Activated T-helper 1 cell treated with anti-CD3 and anti-CD28 coated beads, Interleukin-12 subunit alpha, Interleukin-12 subunit beta, Interleukin-2, Interleukin-4 antibody, amounts not matched to agents 30 ng/mL and 10 ng/mL and 1 ng/mL, durations not matched to agents 14 hours and 24 hours and 36 hours (primary cell): ENCODE measurements around the gene ERAL1. TPM values are rescaled to one million over a fixed set of nuclear protein-coding genes. Genes with fewer than 3 reads are reported as not detected.
"Not testable (repeated sequence)": the region's sequence is repeated elsewhere in the genome, so short reads cannot be mapped to it uniquely, and the experiment has no call there.

ENCODE experiments used
- DNase-seq: peaks from one replicate; pipeline ENCODE4 v3.0.0; 2021; ENCODE audit warnings: low spot score
- H3K27ac Mint-ChIP-seq: one replicate; pipeline ENCODE4 v1.8.0; 2021; ENCODE audit warnings: mild to moderate bottlenecking, mixed read lengths
- H3K27me3 Mint-ChIP-seq: one replicate; pipeline ENCODE4 v1.8.0; 2022; ENCODE audit warnings: mild to moderate bottlenecking, moderate library complexity, mixed read lengths; ENCODE audit not compliant: insufficient read depth
- H3K36me3 Mint-ChIP-seq: one replicate; pipeline ENCODE4 v1.8.0; 2021; ENCODE audit warnings: low read depth, mixed read lengths
- H3K4me1 Mint-ChIP-seq: one replicate; pipeline ENCODE4 v1.8.0; 2021; ENCODE audit warnings: low read depth, mixed read lengths
- H3K4me3 Mint-ChIP-seq: one replicate; pipeline ENCODE4 v1.8.0; 2021; ENCODE audit warnings: mild to moderate bottlenecking, moderate library complexity, mixed read lengths
- H3K9me3 Mint-ChIP-seq: one replicate; pipeline ENCODE4 v1.8.0; 2021; ENCODE audit warnings: mixed read lengths
- intact Hi-C: fragments of 100-400 bp; cut with micrococcal nuclease; formaldehyde crosslinking; loops from one replicate; pipeline ENCODE4 v1.15.1; 2024
- total RNA-seq: library from RNA; stranded (reverse); gene quantifications from 2 replicates; pipeline ENCODE4 v1.2.3, GENCODE V29; 2022

Gene ERAL1
- total RNA-seq, 1 donor from 2014 or later, result 61.5 TPM

DNA sequence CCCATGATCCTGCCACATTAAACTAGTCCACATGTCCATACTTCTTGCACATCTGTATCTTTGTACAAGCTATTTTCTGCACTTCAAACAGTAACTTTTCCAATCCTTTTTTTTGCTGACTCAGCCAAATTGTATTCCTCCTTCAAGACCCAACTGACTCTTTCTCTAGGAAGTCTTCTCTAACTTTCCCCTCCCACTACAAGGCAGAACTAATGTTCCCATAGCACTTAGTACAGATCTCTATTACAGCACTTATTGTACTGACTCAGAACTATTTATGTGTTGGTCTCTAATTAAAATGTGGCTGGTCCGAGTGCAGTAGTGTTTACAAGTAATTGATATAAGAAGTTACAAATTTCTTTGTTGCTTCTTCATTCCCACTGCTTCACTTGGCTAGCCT, 20.4 kb upstream of the ERAL1 start:
- peaks cover 19% of the 10 kb centered on the region for H3K36me3 Mint-ChIP-seq

DNA sequence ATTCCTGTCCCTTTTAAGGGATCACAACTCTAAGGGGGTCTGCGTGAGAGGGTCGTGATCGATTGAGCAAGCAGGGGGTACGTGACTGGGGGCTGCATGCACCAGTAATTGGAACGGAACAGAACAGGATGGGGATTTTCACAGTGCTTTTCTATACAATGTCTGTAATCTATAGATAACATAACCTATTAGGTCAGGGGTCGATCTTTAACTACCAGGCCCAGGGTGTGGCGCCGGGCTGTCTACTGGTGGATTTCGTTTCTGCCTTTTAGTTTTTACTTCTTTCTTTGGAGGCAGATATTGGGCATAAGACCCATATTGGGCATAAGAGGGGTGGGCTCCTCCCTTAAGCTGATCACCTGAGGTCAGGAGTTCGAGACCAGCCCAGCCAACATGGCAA, 18.3 kb upstream of the ERAL1 start:
- H3K27me3 Mint-ChIP-seq, intact Hi-C loops, H3K9me3 Mint-ChIP-seq, H3K4me3 Mint-ChIP-seq, H3K27ac Mint-ChIP-seq, DNase-seq: not testable (repeated sequence)
- Mint-ChIP-seq H3K4me1 (peaks cover 31% of the 10 kb centered on the region), H3K36me3 (peaks cover 15% of the 10 kb centered on the region)

More for the DNA sequence above, 20.4 kb upstream of the ERAL1 start:
- DNase-seq, result no peak
- Mint-ChIP-seq H3K9me3 (no peaks in the 10 kb centered on the region), H3K4me3 (no peak overlapping the region), H3K27me3 (no peaks in the 10 kb centered on the region), H3K27ac (no peak overlapping the region), H3K4me1 (peaks cover 19% of the 10 kb centered on the region)
- intact Hi-C loops, result no loop called here

DNA sequence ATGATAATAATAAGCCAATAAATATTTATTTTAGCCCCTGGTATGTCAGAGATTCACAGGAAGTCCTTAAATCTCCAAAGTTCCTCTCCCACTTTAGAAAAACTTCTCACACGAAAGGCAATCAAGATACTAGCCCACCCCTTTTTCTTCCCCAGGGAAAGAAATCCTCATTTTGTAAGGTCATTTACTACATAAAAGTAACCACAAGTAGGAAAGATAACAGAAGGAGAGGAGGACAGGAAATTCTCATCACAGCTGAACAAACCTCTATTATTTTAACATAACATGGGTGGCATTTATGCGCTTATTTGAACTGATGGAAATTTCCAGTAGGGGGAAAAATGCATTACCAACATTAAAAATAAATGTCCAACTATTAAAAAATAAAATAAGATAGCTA, 15.6 kb upstream of the ERAL1 start:
- no peak overlapping the region for H3K27ac Mint-ChIP-seq
- intact Hi-C loops, result no loop called here

DNA sequence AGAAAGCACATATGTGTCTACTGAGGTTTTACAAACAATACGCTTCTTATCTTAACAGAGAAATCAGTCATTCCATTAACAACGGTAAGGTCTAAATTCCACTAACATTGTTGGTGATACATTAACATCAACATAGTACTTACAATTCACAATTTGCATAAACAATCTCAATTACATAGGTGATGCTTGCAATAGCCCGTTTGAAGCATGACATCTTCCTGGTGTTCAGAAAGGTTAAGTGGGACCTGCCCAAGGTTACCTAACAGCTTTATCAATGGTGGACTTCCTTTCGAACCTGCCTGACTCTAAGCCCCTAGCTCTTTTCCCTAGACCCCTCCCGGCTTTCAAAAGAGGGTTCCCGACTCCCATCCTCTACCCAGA, 12.9 kb upstream of the ERAL1 start:
- H3K9me3 Mint-ChIP-seq, result no peaks in the 10 kb centered on the region
- no peaks in the 10 kb centered on the region for H3K27me3 Mint-ChIP-seq
- intact Hi-C loops, result loop anchor here (1.0 to 2.0 kb wide), 6 partner anchors 12 to 113 kb away; partner anchors contain the start of genes FLOT2 and PHF12
- H3K4me3 Mint-ChIP-seq, result peak overlapping the region; percentile 97
- peaks cover 3% of the 10 kb centered on the region for H3K36me3 Mint-ChIP-seq
- peaks cover 24% of the 10 kb centered on the region for H3K4me1 Mint-ChIP-seq
- H3K27ac Mint-ChIP-seq, result peak overlapping the region; percentile 95
- no peak for DNase-seq

More for the DNA sequence above, 15.6 kb upstream of the ERAL1 start:
- H3K4me1 Mint-ChIP-seq, result peaks cover 32% of the 10 kb centered on the region
- peaks cover 9% of the 10 kb centered on the region for H3K36me3 Mint-ChIP-seq
- no peak for DNase-seq
- no peaks in the 10 kb centered on the region for H3K27me3 Mint-ChIP-seq
- no peaks in the 10 kb centered on the region for H3K9me3 Mint-ChIP-seq
- no peak overlapping the region for H3K4me3 Mint-ChIP-seq

DNA sequence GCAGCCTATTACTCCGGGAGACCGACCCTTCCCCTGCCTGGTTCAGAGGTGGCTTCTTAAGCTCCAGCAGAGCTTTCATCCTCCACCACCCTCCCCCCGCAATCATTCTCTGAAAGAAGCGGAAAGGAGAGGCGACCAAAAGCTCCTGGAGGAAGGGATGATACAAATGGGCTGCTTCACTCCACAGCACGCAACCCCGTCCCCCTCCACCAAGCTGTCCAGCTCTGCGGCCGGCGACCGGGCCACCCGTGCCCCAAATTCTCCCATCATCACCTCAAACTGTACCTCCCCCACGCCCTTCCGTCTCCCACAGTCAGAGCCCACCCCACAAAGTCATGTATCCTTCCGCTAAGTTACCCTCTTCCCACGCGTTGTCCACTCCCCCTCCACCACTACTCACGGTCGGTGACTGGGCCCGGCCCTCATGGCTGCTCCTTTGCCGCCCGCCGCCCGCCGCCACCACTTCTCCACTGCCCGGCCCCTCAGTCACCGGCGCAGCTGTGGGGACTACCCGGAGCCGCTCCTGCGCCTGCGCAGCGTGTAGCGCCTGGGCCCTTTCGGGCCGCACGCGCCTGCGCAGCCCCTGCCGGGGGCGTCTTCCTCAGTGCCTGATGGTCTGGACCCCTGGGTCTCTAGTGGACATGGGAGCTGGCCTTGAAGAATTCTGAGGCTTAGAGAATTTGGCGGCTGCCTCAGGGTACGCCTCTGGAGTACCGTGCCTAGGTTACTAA, 12.4 kb upstream of the ERAL1 start, which contains the start of gene FAM222B:
FAM222B (minus strand) TSS at position 509 of the 731 bp plus-strand sequence. CDS start 76,123 bp downstream, outside the sequence.
- DNase-seq, result peak; percentile 85
- Mint-ChIP-seq H3K4me1 (peaks cover 24% of the 10 kb centered on the region), H3K27ac (peak within 1 kb of the TSS; percentile 95), H3K36me3 (peaks cover 3% of the 10 kb centered on the region), H3K27me3 (no peaks in the 10 kb centered on the region), H3K9me3 (no peaks in the 10 kb centered on the region), H3K4me3 (peak within 1 kb of the TSS; percentile 97)
- intact Hi-C loops, result loop anchor here (1.0 to 2.0 kb wide), 6 partner anchors 12 to 113 kb away; partner anchors contain the start of genes FLOT2 and PHF12

DNA sequence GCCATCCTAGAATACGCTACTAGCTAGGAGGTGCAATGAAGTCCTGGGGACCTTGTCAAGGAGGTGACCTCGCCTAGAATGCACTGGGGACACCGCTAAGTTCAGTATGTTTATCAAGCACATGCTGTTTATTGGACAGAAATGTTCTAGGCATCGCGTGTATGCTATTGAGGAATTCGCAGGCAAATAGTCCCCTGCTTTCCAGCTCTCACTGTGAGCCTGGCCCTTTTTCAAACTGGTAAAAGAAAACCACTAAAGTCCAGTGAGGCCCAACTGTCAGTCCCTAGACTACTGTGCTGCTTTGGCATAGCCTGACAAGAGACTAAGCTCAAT, 11.0 kb upstream of the ERAL1 start:
- no peak overlapping the region for H3K27ac Mint-ChIP-seq
- no peak for DNase-seq
- intact Hi-C loops, result loop anchor here (2.0 kb wide), 2 partner anchors 81 to 107 kb away; partner anchors contain the start of gene PHF12
- H3K4me1 Mint-ChIP-seq, result peaks cover 24% of the 10 kb centered on the region
- peaks cover 3% of the 10 kb centered on the region for H3K36me3 Mint-ChIP-seq
- H3K27me3 Mint-ChIP-seq, result no peaks in the 10 kb centered on the region
- no peaks in the 10 kb centered on the region for H3K9me3 Mint-ChIP-seq
- peak overlapping the region; percentile 56 for H3K4me3 Mint-ChIP-seq

DNA sequence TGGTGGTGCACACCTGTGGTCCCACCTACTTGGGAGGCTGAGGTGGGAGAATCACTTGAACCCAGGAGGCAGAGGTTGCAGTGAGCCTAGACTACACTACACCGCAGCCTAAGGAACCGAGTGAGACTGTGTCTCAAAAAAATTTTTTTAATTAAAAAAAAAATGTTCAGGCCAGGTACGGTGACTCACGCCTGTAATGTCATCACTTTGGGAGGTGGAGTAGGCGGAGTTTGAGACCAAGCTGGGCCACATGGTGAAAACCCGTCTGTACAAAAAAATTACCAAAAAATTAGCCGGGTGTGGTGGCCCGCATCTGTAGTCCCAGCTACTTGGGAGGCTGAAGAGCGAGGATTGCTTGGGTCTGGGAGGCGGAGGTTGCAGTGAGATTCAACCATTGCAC, 8.6 kb upstream of the ERAL1 start:
- Mint-ChIP-seq H3K27me3 (no peaks in the 10 kb centered on the region), H3K36me3 (peaks cover 3% of the 10 kb centered on the region), H3K9me3 (no peaks in the 10 kb centered on the region), H3K27ac (no peak overlapping the region), H3K4me3 (no peak overlapping the region), H3K4me1 (peaks cover 13% of the 10 kb centered on the region)
- intact Hi-C loops, result no loop called here
- no peak for DNase-seq

DNA sequence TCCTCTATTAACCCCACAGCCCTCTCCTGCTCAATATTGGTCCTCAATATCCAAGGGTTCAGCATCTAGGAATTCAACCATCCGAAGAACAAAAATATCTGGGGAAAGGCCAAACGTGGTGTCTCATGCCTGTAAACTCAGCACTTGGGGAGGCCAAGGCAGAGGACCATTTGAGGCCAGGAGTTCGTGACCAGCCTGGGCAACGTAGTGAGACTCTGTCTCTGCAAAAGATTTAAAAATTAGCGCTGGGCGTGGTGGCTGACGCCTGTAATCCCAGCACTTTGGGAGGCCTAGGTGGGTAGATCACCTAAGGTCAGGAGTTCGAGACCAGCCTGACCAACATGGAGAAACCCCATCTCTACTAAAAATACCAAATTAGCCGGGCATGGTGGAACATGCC, 8.1 kb upstream of the ERAL1 start:
- H3K27ac Mint-ChIP-seq, H3K9me3 Mint-ChIP-seq, H3K27me3 Mint-ChIP-seq, intact Hi-C loops, H3K36me3 Mint-ChIP-seq, H3K4me3 Mint-ChIP-seq, DNase-seq: not testable (repeated sequence)
- H3K4me1 Mint-ChIP-seq, result peaks cover 10% of the 10 kb centered on the region

DNA sequence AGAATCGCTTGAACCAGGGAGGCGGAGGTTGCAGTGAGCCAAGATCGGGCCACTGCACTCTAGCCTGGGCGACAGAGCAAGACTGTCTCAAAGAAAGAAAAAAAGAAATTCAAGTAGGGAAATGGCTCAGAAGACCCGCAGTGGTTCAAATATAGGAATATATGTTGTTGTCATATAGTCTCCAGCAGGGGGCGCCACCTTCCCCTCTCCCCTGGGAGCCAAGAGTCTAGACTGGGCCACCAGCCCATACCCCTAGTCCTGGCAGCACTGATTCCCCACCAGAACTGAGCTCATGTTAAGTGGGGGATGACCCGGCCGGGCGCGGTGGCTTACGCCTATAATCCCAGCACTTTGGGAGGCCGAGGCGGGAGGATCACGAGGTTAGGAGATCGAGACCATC, 6.1 kb upstream of the ERAL1 start:
- DNase-seq, result peak; percentile 34
- H3K27me3 Mint-ChIP-seq, H3K9me3 Mint-ChIP-seq, H3K4me3 Mint-ChIP-seq, H3K27ac Mint-ChIP-seq, H3K36me3 Mint-ChIP-seq, H3K4me1 Mint-ChIP-seq: not testable (repeated sequence)
- intact Hi-C loops, result loop anchor here (1.0 kb wide), 1 partner anchor 68 kb away; no protein-coding TSS in a partner anchor

DNA sequence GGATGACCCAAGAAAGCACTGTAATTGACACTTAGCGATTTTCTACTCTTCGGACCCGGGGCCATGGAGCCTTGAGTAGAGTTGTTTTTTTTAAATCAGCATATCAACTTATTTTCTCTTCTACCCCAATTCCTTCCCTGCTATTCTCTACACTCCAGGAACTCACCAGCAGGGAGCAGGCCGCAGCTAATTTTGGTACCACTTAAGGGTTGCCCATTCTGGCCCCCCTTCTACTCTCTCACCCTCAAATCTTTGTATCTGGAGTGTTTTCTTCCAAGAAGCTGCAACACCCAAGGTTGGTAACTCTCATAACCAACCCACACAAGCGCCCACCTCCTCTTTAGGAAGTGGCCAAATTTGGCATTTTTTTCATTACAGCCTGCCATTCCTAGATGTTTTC, 5.5 kb upstream of the ERAL1 start:
- Mint-ChIP-seq H3K27ac (no peak overlapping the region), H3K4me3 (no peak overlapping the region), H3K36me3 (no peaks in the 10 kb centered on the region), H3K9me3 (no peaks in the 10 kb centered on the region), H3K27me3 (no peaks in the 10 kb centered on the region), H3K4me1 (peaks cover 4% of the 10 kb centered on the region)
- intact Hi-C loops, result no loop called here
- DNase-seq, result no peak

DNA sequence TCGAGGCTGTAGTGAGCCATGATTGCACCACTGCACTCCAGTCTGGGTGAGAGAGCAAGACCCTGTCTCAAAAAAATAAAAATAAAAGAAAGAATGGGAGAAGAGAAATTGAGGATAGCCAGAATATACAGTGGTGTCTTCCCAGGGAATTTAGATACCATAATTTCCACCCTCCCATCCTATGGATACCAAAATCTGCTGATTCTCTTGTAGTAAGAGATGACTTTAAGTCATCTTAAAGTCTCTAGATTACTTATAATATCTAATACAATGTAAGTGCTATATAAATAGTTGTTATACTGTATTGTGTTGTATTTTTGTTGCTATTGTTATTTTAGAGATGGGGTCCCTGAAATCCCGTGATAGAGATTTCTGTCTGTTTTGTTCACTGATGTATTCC, 1.5 kb upstream of the ERAL1 start:
- Mint-ChIP-seq H3K27me3 (no peaks in the 10 kb centered on the region), H3K4me1 (peaks cover 17% of the 10 kb centered on the region), H3K9me3 (no peaks in the 10 kb centered on the region), H3K4me3 (peak overlapping the region; percentile 5), H3K36me3 (peaks cover 7% of the 10 kb centered on the region), H3K27ac (no peak overlapping the region)
- DNase-seq, result no peak
- intact Hi-C loops, result no loop called here

DNA sequence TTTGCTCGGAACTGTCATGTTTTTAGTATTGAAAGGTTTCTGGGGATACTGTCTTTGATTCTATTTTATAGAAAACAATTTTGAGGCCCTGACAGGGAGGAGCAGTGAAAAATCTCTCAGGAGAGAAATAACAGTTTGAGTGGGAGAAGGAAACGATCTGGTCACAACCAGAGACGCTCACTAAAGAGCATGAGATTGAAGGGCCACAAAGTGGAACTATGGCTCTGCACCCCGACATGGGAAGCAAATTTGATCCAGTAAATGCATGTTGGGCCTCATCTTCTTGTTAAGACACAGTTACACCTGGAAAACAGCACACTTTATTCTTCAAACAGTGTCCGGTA, 492 bp downstream of the ERAL1 start:
- peak overlapping the region; percentile 85 for H3K4me3 Mint-ChIP-seq
- H3K4me1 Mint-ChIP-seq, result peaks cover 14% of the 10 kb centered on the region
- H3K27me3 Mint-ChIP-seq, result no peaks in the 10 kb centered on the region
- intact Hi-C loops, result no loop called here
- no peaks in the 10 kb centered on the region for H3K9me3 Mint-ChIP-seq
- no peak for DNase-seq
- peaks cover 14% of the 10 kb centered on the region for H3K36me3 Mint-ChIP-seq
- peak overlapping the region; percentile 88 for H3K27ac Mint-ChIP-seq

DNA sequence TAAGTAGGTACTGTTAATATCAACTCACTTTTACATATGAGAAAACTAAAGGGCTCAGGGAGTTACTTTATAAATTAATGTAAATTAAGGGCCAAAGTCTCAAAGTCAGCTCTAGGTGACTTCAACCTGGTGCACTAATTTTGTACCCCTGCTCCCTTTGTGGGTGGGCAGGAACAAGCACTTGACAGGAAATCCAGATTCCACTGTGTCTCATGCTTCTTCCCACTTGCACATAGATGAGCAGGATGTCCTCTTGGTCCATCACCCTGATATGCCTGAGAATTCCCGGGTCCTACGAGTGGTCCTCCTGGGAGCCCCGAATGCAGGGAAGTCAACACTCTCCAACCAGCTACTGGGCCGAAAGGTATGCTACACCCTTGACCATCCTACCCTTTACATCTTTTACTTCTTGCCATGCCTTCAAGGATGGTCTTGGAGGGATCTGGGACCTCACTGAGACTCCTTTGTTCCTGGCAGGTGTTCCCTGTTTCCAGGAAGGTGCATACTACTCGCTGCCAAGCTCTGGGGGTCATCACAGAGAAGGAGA, 1.3 kb downstream of the ERAL1 start:
- H3K4me1 Mint-ChIP-seq, result peaks cover 14% of the 10 kb centered on the region
- no peaks in the 10 kb centered on the region for H3K27me3 Mint-ChIP-seq
- H3K27ac Mint-ChIP-seq, result peak overlapping the region; percentile 58
- peaks cover 18% of the 10 kb centered on the region for H3K36me3 Mint-ChIP-seq
- DNase-seq, result no peak
- intact Hi-C loops, result no loop called here
- no peaks in the 10 kb centered on the region for H3K9me3 Mint-ChIP-seq
- peak overlapping the region; percentile 85 for H3K4me3 Mint-ChIP-seq
